Non-pigmented ciliary epithelial cell (primary cell): ENCODE measurements around the gene EMSY.
"Not testable (repeated sequence)": the region's sequence is repeated elsewhere in the genome, so short reads cannot be mapped to it uniquely, and the experiment has no call there.

Experiments
- DNase-seq: peaks from one replicate; pipeline ENCODE4 v3.0.0-alpha.2; 2010; ENCODE audit warnings: low read depth

EMSY gene

DNA sequence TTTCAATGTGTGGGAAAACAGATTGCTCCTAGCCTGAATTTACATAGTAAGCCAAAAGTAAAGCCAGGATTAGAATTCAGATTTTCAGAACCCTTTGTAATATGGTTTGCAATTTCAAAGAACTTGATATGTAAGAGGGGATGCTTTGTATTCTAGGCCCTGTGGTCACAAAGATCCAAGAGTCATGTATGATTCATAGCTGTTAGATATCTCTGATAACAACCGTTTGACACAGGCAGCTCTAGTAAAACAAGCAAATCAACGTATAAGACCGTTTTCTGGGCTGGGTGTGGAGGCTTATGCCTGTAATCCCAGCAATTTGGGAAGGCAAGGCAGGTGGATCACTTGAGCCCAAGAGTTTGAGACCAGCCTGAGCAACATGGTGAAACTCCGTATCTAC lies 79.6 kb downstream of the EMSY start:
- DNase-seq: no peak

DNA sequence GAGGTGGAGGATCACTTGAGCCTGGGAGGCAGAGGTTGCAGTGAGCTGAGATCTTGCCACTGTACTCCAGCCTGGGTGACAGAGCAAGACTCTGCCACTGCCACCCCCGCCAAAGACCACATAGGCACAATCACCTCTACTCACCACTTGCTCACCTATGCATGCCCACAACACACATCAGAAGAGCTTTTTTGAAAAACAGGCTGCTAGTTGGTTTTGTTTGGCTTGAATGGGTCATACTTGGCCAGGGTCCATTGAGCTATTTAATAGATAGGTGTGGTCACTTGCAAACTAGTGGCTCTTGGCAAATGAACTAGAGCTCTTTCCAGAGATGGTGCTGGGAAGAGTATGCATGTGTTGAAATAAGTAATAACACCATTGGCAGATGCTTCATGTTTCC lies 80.1 kb downstream of the EMSY start:
- no peak for DNase-seq

DNA sequence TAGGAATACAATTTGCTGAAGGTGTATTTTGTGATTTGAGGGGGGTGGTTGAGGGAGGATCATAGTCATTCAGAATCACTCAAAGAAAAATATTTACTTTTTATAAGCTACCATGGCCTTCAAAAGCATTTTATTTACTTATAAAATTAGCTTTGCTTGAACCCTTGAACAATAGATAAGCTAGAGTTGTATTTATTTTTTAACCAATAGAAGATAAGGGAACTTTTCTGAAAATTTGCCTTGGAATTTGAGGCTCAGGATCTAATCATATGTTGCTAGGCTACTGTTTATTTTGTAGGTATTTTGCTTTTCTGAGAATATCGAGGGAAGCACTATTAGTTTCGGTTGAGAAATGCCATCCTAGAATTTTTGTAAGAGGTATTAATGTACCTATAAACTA lies 82.1 kb downstream of the EMSY start:
- DNase-seq: no peak

DNA sequence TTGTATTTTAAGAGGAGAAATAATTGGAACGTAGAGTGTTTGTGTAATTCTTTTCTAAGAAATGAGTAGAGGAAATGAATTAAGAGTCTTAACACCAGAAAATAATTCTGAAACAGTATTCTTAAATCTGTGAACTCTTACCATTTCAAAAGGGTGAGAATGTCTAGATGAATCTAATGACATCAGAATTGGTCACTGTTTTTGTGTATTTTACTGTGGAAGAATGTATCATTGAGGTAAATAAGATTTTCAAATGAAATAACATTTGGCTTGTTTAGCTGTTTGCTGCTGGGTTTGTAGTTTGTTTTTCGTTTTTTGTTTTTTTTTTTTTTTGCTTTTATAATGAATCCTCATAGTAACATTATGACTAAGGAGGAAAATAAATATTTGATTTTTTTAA lies 97.6 kb downstream of the EMSY start:
- no peak for DNase-seq

DNA sequence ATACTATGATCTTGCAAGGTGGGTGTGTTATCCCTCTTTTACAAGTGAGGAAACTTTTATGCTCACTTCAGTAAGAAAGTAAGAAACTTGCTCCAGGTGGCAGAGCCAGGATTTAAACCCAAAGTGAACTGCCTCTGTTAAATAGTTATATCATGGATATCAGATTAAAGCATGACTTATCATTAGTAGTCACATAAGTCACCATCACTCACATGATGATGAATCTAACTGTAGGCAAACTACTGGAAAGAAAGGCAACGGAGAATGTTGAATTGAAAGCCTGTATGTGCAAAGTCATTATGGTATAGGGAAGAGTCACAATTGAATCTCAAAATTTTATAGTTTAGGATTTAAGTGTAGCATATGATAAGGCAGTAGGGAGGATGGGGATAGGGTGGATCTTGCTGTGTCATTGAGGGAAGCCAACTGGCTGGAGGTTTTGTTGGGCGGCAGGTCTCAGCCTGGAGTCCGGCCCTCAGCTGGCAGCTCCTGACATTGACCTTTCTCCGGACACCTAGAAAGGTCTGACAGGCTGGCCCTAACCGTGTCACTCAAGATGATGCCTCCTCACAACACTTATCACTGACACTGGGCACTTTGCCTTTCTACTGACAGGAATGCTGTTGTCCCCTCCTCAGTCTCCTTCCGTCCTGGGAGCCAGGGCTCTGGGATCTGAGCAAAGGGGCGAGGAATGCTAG lies 98.3 kb downstream of the EMSY start:
- DNase-seq: no peak

DNA sequence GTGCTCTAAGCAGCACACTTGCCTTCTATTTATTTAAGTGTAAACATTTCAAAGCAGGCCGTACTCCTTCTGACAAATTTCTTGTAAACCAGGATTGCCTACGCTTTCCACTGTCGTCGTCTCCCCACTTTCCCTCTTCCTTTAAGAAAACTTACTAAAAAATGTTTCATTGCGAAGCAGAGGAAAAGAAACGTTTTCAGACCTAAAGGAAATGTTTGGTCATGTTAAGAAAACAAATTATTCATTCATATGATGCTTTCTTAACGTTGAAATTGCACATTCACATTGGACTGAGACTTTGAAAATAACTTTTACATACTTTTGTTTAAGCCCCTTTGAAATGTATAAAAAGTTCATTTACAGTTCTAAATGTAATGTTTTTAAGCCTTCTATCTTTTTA lies 106.0 kb downstream of the EMSY start:
- DNase-seq: no peak

DNA sequence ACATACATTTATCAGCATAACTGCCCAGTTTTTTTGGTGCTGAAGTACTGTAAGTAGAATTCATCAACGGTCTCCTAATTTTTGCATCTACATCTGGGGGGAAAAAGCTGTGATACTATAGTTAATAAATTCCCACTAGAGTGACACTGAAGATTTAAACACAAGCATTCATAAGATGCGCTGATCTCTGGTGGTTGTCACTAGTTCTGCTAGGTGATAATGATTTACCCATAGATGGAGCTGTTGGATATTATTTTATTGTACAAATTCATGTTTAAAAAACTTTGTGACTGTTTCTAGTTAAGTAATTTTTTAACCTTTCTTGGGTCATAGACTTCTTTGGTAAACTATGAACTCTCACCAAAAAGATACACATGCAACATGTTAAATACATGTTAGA lies 106.6 kb downstream of the EMSY start:
- no peak for DNase-seq

DNA sequence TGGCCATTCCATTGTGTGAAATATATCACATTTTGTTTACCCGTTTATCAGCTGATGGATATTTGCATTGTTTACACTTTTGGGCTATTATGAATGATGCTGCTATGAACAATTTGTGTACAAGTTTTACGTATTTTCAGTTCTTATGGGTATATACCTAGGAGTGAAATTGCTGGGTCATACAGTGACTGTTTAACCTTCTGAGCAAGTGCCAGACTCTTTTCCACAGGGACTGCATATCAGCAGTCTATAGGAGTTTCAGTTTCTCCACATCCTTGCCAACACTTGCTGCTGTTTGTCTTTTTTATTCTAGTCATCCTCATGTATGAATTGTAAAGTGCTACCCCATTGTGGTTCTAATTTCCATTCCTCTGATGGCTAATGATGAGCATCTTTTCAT lies 108.2 kb downstream of the EMSY start:
- DNase-seq: no peak

DNA sequence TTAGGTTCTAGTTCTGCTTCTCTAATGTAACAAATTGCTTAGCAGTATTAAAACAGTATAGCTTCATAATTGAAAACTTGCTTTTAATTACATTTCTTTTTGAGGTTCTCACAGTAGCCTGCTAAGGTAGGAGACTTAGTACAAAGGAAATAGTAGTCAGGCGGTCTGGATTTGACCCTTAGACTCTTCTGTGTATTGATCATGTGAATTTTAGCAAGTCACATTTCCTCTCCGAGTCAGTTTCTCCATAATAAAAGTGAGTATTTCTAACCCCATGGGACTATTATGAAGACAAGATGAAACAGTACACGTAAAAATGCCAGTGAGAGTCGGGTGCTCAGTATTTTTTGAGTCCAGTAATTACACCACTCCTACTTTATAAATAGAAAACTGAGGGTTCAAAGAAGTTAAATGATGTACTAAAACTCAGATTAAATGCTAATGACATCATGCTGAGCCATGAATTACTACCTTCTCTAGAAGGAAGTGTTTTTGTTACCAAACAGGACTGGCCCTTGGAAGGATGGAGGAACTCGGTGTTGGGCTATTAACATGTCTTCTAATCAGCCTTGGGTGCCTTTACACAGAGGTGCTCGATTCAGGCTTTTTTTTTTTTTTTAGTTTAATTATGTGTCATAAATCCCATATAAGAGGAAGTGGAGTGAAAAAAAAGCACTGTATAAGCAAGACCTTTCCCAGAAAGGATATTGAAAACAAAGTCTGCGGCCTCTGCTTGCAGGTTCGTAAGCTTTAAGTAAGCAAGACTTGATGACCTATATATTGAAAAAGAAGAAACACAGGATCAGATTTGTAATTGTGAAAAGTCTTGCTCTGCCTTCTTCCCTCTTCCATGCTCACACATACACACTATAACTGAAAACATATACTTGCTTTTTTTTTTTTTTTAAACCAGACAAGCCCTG lies 109.0 kb downstream of the EMSY start:
- DNase-seq: no peak

DNA sequence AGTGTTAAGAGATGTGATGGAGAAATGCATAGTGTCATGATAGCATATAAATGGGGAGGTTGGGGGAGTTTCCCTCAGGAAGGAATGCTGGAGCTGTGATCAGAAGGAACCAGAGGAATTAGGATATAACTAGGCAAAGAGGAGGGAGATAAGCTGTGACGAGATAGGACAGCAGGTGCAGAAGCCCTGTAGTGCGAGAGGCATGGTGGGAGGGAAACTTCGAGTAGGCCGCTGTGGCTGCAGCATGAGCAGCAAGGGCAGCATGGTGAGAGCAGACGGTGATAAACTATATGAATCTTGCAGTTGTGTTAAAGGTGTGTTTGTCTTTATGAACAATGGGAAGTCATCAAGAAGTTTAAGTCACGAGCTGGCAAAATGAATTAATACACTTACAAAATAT lies 109.9 kb downstream of the EMSY start:
- DNase-seq: no peak

DNA sequence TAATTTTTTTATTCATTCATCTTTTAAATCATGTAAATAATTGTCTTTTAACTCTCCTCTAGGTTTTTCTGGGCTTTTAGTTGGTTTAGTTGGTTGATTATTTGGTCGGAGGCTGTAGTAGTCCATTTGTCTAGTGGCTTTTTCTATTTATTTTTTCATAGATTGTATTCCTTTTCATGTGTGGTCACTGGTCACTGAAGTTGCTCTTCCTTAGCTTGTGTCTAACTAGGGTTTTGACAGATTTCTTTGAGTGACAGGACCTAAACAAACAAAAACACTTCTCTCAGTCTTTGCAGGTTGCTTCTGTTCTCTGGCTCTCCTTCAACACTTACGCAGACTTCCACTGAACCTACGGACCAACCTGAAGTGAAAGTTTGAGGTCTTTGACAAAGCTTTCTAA lies 112.6 kb downstream of the EMSY start:
- no peak for DNase-seq

DNA sequence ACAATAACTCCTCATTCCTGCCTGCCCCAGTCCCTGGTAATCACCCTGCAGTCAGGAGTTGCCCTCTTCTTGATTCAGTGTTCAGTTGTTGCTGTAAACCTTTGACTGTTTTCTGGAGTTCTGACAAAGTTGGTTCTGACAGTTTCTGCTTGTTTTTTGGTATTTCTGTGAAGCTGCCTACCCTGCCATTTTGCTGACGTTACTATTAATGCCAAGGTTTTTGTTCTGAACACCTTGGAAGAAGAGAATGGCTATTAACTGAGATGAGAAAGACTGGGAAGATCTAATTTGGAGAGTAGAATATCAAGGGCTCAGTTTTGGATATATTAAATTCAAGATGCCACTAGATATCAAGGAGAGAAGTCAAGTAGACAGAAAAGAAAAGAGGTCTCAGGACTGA lies 113.7 kb downstream of the EMSY start:
- no peak for DNase-seq

DNA sequence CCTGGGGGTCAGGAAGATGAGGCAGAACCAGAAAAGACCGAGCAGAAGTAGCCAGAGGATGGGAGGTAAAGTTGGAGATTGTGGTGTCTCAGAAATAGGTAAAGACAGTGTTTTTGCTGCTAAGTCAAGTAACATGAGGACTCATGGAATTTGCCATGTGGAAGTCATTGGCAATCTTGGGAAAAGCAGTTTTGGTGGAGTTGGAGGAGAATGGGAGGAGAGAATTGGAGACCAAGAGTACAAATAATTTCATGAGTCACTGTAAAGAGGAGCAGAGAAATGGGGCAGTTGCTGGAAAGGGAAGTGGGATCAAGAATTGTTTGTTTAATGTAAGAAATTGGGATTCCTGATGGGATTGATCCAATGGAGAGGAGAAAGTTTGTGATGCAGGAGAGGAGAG lies 114.1 kb downstream of the EMSY start:
- no peak for DNase-seq

DNA sequence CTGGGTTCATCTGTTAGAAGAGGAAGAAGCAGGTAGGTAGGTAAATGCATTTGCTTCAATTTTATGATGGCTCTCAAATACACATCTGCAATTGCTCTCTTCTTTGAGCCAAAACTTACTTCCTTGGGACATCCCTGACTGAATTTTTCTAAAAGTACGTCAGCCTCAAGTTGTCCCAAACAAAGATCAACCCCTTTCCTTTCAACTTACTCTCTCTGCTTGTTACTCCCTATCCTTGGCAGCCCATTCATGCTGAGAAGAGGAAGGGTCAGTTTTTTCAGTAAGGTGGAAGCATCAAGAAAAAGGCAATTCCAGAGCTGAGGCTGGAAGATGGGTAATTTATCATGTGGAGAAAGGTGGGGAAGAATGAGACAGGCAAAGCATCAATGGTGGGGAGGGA lies 114.5 kb downstream of the EMSY start:
- no peak for DNase-seq

DNA sequence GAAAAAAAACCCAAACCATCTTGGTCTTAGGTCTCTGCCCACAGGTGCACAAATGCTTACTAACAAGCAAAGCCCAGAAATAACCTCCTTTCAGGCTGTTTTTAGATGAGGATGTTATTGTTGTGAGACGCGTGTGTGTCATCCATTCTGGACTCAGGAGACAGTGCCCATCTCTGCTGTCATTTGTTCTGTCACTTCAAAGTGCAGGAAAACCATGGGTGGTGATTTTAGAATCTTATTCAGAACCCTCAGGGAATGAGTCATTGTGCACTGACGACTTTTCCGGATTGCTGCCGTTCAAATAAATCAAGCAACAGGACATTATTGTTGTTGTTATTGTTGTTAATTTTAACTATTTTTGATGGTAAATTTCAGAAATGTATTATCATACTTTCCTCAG lies 115.4 kb downstream of the EMSY start:
- no peak for DNase-seq

DNA sequence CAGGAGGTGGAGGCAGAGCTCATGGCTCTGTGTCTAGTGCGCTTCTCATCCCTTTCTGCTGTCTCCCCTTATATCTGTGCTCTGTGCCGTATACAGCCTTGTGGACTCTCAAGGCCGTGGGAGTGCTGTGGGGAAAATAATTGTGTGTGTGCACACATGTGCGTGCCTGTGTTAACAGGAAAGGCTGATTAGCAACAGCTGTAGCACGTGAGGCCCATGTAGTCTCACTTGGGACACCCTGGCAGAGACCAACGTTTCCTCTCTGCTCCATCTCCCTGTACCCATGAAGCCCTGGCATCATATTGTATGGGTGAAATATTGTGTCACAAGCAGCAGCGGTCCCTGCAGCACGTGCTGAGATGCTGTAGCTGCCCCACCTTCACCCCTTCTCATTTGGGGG lies 116.4 kb downstream of the EMSY start:
- no peak for DNase-seq

DNA sequence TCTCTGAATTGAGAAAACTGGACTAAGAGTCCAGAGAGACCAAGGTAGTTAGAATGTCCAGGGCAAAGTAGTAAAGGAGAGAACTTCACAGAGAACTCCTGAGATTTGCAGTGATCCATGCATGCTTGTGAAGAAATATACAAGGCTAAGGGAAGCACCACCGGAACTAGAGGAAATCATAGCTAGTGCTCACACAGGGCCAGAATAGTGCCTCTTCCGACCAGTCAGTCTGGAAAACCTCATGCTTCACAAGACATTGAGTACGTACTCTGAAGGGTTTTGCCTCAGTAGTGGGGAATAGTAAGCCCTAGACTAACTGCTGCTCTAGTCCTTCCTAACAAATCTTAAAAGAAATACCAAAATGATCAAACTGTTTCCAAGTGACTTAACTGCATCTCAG lies 117.7 kb downstream of the EMSY start:
- no peak for DNase-seq

DNA sequence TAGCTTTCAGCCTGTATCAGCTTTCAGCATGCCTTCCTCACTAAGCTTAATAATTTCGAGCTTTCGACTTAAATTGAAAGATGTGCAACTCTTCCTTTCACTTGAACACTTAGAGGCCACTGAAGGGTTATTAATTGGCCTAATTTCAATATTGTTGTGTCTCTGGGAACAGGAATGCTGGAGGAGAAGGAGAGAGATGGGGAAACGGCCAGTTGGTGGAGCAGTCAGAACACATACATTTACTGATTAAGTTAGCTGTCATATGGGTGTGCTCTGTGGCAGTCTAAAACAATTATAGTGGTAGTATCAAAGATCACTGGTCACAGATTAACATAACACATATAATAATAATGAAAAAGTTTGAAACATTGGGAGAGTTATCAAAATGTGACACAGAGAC lies 119.5 kb downstream of the EMSY start:
- no peak for DNase-seq

DNA sequence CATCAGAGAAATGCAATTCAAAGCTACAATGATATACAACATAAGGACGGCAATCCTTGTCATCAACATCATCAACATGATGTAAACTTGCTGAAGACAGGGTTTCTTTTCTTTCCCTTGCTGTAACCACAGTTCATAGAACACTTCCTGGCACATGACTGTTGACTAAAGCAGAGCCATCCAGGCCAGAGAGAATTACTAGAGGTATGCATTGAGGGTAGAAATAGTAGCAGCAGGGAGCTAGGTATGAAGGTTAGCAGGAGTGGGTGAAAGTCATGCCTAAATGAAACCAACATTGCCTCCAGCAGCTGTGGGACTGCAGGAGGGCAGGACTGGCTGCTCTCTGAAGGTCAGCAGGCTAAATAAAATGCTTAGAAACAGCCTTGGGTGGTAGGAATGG lies 122.0 kb downstream of the EMSY start:
- DNase-seq: no peak

DNA sequence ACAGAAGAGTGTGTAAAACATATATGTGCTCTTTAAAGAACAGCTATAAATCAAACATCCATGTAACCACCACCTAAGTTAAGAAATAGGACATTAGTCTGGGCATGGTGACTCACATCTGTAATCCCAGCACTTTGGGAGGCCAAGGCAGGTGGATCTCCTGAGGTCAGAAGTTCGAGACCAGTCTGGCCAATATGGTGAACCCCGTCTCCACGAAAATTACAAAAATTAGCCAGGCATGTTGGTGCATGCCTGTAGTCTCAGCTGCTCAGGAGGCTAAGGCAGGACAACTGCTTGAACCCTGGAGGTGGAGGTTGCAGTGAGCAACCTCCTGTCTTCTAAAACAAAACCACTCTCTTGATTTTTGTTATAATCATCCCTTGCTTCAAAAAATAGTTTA lies 122.4 kb downstream of the EMSY start:
- DNase-seq: no peak

DNA sequence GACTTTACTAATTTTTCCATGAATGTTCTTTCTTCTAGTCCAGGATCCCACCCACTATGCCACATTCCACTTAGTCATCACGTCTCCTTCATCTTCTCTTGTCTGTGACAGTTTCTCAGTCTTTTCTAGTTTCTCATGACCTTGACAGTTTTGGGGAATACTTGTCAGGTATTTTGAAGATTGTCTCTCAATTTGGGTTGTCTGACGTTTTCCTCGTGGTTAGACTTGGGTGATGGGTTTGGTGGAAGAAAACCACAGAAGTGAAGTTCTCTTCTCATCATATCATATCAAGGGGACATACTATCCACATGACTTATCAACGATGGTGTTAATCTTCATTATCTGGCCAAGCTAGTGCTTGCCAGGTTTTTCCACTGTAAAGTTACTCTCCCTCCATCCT lies 123.3 kb downstream of the EMSY start:
- no peak for DNase-seq

DNA sequence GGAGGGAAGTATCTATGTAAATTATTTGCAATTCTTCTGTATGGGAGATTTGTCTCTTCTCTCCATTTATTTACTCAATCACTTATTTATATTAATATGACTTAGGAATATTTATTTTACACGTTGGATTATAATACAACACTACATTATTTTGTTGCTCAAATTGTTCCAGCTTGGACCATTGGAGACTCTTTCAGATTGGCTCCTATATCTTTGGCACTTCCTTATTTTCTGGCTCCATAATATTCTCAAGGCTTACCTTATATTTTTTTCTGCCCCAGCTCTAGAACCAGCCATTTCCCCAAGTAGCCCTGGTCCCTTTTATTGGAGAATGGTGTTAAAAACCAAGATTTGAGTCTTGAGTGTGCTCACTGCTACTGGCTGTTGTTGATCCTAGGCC lies 123.8 kb downstream of the EMSY start:
- no peak for DNase-seq

DNA sequence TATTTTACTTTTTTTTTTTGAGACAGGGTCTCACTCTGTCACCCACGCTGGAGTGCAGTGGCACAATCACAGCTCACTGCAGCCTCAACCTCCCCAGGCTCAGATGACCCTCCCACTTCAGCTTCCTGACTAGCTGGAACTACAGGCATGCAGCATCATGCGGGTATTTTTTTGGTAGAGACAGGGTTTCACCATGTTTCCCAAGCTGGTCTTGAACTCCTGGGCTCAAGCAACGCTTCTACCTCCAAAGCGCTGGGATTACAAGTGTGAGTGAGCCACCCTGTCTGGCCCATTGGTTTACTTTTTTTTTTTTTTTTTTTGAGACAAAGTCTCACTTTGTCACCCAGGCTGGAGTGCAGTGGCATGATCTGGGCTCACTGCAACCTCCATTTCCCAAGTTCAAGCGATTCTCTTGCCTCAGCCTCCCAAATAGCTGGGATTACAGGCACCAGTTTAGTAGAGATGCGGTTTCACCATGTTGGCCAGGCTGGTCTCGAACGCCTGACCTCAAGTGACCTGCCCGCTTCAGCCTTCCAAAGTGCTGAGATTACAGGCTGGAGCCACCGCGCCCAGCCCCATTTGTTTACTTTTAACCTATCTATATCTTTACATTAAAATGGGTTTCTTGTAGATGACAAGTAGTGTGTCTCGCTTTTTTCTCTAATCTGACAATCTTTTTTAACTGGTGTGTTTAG lies 127.5 kb downstream of the EMSY start:
- DNase-seq: not testable (repeated sequence)
